ENCODE measurements around the gene SYNDIG1L. TPM values are rescaled to one million over a fixed set of nuclear protein-coding genes. Genes with fewer than 3 reads are reported as not detected.

SYNDIG1L gene
- total RNA-seq, 1 experiment from 2014 or later = not detected

DNA sequence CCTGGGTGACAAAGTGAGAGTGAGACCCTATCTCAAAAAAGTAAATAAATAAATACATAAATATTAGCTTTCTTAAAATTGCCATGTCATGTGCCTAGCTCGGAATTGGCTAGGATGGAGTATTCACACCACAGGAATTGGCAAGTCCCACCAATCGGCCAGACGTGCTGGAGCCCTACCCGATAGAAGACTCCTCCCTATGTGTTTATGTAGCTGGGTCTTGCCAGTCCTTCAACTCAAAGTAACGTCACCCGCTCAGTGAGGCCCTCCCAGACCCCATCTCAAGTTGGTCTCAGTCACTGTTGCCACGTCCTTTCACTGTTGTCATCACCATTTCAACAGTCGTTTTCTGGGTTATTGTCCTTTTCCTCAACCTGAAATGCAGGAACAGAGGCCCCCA, 57.6 kb downstream of the SYNDIG1L start:
- H3K79me2 ChIP-seq (ENCODE audit: low read length) = no peaks in the 10 kb centered on the region
- POLR2A ChIA-PET (ENCODE audit: unreplicated experiment) = no interaction called here
- no peak overlapping the region for H3K4me3 ChIP-seq (ENCODE audit: low read length)
- H3K4me1 ChIP-seq (ENCODE audit: insufficient read depth, low read length) = no peaks in the 10 kb centered on the region
- no peak overlapping the region for H3K9ac ChIP-seq (ENCODE audit: low read length)
- CTCF ChIA-PET = no interaction called here
- H3K9me3 ChIP-seq (ENCODE audit: low read length) = no peaks in the 10 kb centered on the region
- no peak overlapping the region for H3K27ac ChIP-seq (ENCODE audit: low read length)
- H3F3A ChIP-seq (ENCODE audit: low read length, unreplicated experiment) = no peaks in the 10 kb centered on the region
- H2AFZ ChIP-seq (ENCODE audit: low read length) = no peak overlapping the region
- intact Hi-C loops (cut with micrococcal nuclease) = no loop called here
- no peak overlapping the region for H3K4me2 ChIP-seq (ENCODE audit: low read length)
- no peaks in the 10 kb centered on the region for H3K27me3 ChIP-seq (ENCODE audit: low read length)
- no TSS peak for BruUV-seq (replicated peaks)
- ATAC-seq (no peak), DNase-seq (no peak)
- H3K36me3 ChIP-seq (ENCODE audit: low read depth, low read length) = no peaks in the 10 kb centered on the region
- no peaks in the 10 kb centered on the region for H4K20me1 ChIP-seq (ENCODE audit: low read length)
- no peaks in the 10 kb centered on the region for H3K9me2 ChIP-seq (replicated peaks; ENCODE audit: low read length)
- TF ChIP-seq EZH2 (IDR thresholded peaks at IDR 0.05; ENCODE audit: low read length, unreplicated experiment) = no peak
- TF ChIP-seq, protein P1, sequence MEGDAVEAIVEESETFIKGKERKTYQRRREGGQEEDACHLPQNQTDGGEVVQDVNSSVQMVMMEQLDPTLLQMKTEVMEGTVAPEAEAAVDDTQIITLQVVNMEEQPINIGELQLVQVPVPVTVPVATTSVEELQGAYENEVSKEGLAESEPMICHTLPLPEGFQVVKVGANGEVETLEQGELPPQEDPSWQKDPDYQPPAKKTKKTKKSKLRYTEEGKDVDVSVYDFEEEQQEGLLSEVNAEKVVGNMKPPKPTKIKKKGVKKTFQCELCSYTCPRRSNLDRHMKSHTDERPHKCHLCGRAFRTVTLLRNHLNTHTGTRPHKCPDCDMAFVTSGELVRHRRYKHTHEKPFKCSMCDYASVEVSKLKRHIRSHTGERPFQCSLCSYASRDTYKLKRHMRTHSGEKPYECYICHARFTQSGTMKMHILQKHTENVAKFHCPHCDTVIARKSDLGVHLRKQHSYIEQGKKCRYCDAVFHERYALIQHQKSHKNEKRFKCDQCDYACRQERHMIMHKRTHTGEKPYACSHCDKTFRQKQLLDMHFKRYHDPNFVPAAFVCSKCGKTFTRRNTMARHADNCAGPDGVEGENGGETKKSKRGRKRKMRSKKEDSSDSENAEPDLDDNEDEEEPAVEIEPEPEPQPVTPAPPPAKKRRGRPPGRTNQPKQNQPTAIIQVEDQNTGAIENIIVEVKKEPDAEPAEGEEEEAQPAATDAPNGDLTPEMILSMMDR (conservative IDR thresholded peaks at IDR 0.05; ENCODE audit: low read depth, low read length) = no peak
- TF ChIP-seq EZH2phosphoT487 (IDR thresholded peaks at IDR 0.05; ENCODE audit: borderline replicate concordance, low read length) = no peak

DNA sequence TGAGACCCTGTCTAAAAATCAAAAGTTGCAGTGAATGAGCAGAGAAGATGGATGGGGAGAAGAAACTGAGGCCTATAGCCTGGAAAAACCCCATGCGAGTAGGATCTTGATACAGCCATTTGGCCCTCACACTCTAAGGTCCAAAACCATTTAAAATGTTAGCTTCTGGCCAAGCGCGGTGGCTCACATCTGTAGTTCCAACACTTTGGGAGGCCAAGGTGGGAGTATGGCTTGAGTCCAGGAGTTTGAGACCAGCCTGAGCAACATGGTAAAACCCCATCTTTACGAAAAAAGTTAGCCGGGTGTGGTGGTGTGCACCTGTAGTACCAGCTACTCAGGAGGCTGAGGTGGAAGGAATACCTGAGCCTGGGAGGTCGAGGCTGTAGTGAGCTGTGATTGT, 58.0 kb downstream of the SYNDIG1L start:
- no peaks in the 10 kb centered on the region for H3F3A ChIP-seq (ENCODE audit: low read length, unreplicated experiment)
- no peak for TF ChIP-seq EZH2phosphoT487 (IDR thresholded peaks at IDR 0.05; ENCODE audit: borderline replicate concordance, low read length)
- TF ChIP-seq, protein P1 (conservative IDR thresholded peaks at IDR 0.05; ENCODE audit: low read depth, low read length) = no peak
- TF ChIP-seq EZH2 (IDR thresholded peaks at IDR 0.05; ENCODE audit: low read length, unreplicated experiment) = no peak
- no peak overlapping the region for H3K9ac ChIP-seq (ENCODE audit: low read length)
- H3K27ac ChIP-seq (ENCODE audit: low read length) = no peak overlapping the region
- ATAC-seq (no peak), DNase-seq (no peak)
- H3K4me1 ChIP-seq (ENCODE audit: insufficient read depth, low read length) = no peaks in the 10 kb centered on the region
- no peak overlapping the region for H3K4me2 ChIP-seq (ENCODE audit: low read length)
- no peaks in the 10 kb centered on the region for H4K20me1 ChIP-seq (ENCODE audit: low read length)
- no peaks in the 10 kb centered on the region for H3K9me3 ChIP-seq (ENCODE audit: low read length)
- BruUV-seq (replicated peaks) = no TSS peak
- ChIA-PET POLR2A (ENCODE audit: unreplicated experiment) (no interaction called here), CTCF (no interaction called here)
- H3K4me3 ChIP-seq (ENCODE audit: low read length) = no peak overlapping the region
- no peak overlapping the region for H2AFZ ChIP-seq (ENCODE audit: low read length)
- intact Hi-C loops (cut with micrococcal nuclease) = no loop called here
- H3K36me3 ChIP-seq (ENCODE audit: low read depth, low read length) = no peaks in the 10 kb centered on the region
- H3K27me3 ChIP-seq (ENCODE audit: low read length) = no peaks in the 10 kb centered on the region
- no peaks in the 10 kb centered on the region for H3K79me2 ChIP-seq (ENCODE audit: low read length)
- no peaks in the 10 kb centered on the region for H3K9me2 ChIP-seq (replicated peaks; ENCODE audit: low read length)

DNA sequence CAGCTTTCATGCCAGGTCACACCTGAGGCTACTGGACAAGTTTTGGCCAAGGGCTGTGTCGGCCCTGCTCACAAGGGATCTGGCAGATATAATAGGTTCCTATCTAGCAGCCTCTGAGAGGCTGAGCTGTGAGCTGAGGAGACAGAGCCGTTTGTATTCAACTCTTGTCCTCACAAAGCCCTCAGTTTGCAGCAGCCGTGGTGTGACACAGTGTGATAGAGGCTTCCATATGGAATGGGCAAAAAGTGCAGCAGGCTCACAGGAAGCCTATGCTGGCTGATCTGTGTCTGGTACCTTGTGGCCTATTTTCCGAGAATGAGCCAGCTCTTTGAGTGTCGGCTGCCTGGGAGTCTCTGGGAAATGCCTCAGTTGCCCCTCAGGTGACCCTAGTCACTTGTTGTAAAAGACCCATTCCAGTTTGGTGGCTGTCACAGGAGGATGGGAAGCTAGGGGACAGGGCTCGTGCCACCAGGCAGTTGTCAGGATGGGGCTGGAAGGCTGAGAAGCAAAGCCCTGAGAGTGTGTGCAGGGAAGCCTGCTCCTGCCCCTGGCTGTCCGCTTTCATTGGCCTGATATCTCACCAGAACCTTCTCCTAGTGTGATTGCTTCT, 61.6 kb downstream of the SYNDIG1L start:
- no peak for ATAC-seq
- Histone ChIP-seq H3K36me3 (ENCODE audit: low read depth, low read length) (no peaks in the 10 kb centered on the region), H3F3A (ENCODE audit: low read length, unreplicated experiment) (no peaks in the 10 kb centered on the region), H3K9ac (ENCODE audit: low read length) (no peak overlapping the region), H3K9me3 (ENCODE audit: low read length) (no peaks in the 10 kb centered on the region), H4K20me1 (ENCODE audit: low read length) (no peaks in the 10 kb centered on the region), H3K79me2 (ENCODE audit: low read length) (no peaks in the 10 kb centered on the region), H3K4me1 (ENCODE audit: insufficient read depth, low read length) (no peaks in the 10 kb centered on the region), H3K9me2 (replicated peaks; ENCODE audit: low read length) (no peaks in the 10 kb centered on the region), H3K27me3 (ENCODE audit: low read length) (no peaks in the 10 kb centered on the region), H3K4me3 (ENCODE audit: low read length) (no peak overlapping the region), H2AFZ (ENCODE audit: low read length) (no peak overlapping the region), H3K4me2 (ENCODE audit: low read length) (no peak overlapping the region), H3K27ac (ENCODE audit: low read length) (no peak overlapping the region)
- TF ChIP-seq, protein P1 (conservative IDR thresholded peaks at IDR 0.05; ENCODE audit: low read depth, low read length) = no peak
- TF ChIP-seq EZH2 (IDR thresholded peaks at IDR 0.05; ENCODE audit: low read length, unreplicated experiment) (no peak), EZH2phosphoT487 (IDR thresholded peaks at IDR 0.05; ENCODE audit: borderline replicate concordance, low read length) (no peak)
- POLR2A ChIA-PET (ENCODE audit: unreplicated experiment) = interaction anchor here (0.6 kb wide), 1 partner anchor 348 kb away, joined by 3 read pairs; no protein-coding TSS in a partner anchor
- intact Hi-C loops (cut with micrococcal nuclease) = no loop called here
- CTCF ChIA-PET = interaction anchor here (0.7 kb wide), 1 partner anchor 256 kb away, joined by 3 read pairs; no protein-coding TSS in a partner anchor
- no TSS peak for BruUV-seq (replicated peaks)
- DNase-seq = no peak
